NCI-H2227 treated with DMSO at 0.1 percent for 48 hours (cell line): Measurements from ENCODE around the gene RUNX2.

Experiments
- DNase-seq: peaks from one replicate; lab custom pipeline; 2025; lab: John Stamatoyannopoulos, UW

The RUNX2 gene

DNA sequence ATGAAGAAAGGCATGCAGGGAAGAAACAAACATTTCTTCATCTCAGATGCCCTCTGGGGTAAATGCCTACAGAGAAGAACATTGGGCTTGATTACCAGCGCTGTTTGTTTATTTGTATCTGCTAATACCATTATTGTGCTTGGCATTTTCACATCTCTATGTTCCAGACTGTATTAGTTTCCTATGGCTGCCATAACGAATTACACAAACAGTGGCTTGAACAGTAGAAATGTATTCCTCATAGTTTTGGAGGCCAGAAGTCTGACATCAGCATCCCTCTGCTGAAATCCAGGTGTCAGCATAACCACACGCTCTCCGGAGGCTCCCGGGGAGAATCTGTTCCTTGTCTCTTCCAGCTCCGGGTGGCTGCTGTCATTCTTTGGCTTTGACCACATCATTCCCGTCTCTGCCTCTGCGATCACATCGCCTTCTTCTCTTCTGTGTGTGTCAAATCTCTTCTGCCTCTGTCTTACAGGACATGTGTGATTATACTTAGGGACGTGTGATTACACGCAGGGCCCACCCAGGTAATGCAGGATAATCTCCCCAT is 291.2 kb downstream of the RUNX2 start:
- no peak for DNase-seq

- DNase-seq: no peak
Observed at GRCh38 chr6:45619994-45620471, 291.9 kb downstream of the RUNX2 start.

DNA sequence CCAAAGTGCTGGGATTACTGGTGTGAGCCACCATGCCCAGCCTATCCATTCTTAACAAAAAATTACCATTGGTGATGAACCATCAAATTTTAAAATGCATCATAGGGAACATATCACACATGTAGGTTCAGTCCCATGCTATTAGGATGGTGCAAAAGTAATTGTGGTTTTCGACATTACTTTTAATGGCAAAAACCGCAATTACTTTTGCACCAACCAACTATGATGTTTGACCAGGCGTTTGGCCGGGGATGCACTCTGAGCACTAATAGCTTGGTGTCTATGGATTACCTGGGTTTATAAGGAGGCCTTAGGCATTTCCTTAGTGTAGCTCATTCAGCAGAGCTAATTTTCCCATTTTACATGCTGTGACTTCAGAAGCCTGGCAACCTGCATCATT is 296.1 kb downstream of the RUNX2 start:
- no peak for DNase-seq

GRCh38 chr6:45625191-45625664 is 297.1 kb downstream of the RUNX2 start:
- no peak for DNase-seq

DNA sequence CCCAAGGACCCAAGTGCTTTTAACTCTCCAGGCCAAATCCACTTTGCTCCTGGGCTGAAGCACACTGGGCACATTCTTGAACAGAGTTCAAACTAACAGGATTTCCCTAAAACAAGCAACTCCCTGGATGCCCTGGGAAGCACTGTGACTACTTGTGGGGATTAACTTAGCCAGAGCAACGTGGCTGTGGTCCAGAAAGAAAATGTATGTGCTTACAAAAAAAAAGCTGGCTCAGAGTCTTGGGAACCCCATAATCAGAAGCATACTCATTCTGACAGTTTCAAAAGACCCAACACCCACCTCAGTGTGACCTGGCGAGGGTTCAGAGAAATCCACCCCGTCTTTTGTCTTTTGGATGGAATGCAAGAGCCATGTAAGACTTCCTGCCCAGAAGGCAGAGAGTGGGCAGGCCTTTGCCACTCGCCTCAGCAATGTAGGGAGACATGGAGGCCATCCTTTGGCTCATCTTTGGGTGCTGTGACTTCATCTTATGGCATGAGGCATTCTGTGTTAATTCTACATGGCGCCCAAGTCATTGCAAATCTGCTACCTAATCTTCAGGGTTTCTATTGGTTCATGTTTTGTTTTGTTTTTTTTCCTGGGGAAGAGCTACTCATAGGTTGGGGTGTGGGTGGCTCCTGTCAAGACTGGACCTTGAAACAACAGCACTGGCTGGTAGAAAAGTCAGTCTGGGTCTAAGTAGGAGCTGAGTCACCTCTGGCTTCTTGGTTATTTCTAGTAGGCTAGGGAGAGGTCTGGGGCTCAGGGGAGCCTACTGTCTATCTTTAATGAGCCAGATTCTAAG is 298.2 kb downstream of the RUNX2 start:
- DNase-seq: no peak

DNA sequence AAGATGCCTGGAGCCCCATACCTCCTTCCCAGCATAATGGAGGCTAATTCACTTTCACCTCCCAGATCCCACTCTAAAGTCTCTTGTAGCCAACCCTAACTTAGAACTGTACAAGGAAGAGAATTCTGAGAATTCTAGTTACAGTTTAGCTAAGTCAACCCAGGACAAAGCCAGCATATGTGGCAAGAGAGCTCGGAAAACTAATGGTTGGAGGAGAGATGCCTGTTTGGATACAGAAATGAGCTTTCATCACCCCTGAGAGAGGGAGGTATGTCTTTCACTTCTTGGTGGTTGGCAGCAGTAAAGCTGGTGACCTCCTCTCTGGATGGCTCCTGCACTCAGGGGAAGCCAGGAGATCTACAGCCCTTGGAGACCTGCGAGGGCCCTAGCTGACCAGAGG is 302.2 kb downstream of the RUNX2 start:
- no peak for DNase-seq

DNA sequence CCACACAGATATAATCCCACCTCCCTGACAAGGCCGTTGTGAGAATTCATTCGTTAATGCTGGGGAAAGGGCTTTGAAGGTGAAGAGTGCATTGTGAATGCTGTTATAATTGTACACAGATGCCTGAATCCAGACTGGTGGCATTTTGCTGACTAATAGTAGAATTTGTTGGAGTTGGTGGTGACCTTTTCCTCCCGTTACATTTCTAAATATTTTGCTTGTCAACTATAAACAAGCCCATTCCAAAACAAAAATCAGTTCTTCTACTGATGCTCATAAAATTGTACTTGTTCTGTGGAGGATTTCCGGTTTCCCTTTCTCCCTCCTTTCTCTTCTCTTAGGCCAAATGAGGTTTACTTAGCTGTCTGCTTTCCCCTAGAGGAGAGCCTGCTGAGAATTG is 302.7 kb downstream of the RUNX2 start:
- no peak for DNase-seq

DNA sequence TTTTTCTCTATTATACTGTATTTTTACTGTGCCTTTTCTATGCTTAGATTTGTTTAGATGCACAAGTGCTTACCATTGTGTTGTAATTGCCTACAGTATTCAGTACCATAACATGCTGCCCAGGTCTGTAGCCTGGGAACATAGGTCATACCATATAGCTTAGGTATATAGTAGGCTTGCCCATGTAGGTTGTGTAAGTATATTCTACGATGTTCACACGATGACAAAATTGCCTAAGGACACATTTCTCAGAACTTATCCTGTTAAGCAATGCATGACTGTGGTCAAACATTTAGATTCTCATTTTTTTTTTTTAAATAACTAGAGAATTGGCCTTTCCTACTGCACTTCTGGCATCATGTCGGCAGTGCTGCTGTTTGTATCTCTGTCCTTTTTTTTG is 303.3 kb downstream of the RUNX2 start:
- no peak for DNase-seq

DNA sequence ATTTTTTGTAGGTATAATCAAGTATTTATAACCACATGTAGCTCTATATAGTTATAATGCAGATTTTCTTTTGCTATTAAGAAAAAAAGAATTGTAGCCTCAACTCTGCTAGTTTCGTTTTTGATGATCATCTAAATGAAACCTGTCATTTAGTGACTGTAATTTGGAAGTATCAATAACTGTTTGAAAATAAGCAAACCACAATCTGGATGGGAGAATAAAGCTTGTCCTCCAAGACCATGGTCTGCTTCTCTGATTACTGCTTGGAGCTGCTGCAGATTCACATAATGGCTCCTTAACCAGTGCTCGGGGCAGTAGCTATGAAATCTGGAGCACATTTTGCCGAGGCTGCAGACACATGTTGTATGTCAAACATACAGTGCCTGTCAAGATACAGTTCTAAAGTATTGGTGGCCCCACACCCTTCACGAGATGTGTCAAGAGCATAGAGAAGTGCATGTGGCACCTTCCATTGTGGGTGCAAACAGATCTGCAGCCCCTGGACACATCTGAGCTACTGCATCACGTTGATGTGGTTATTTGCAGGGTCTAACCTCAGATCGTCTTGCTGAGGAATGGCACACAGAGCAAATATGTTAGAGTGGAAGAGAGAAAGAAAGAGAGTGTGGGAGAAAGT is 305.3 kb downstream of the RUNX2 start:
- DNase-seq: no peak

GRCh38 chr6:45634231-45634630 is 306.1 kb downstream of the RUNX2 start:
- no peak for DNase-seq

DNA sequence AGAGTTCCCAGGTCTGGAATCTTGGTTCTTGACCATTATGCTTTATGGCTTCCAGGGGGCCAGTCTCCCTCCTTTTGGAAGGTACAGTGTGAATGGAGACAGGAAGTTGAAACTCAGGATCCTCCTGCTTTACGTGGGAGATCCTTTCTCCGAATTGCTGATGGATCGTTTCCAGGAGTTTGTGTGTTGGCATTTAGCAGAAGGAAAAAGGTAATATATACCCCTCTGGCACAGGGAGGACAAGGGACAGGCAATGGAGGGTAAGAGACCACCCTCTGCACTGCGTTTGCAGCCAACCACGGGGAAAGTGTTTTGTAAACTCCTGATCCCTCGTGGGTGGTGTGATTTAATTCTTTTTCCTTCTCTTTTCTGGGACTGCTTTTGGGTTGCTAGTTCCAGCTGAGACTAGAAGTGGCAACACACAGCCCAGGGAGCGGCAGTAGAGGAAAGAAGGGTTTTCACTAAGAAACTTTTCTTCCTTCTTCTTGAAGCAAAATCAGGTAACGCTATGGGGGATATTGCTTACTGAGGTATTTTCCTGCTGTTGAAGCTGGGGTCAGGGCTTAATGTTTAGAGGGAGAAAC is 307.2 kb downstream of the RUNX2 start:
- no peak for DNase-seq

DNA sequence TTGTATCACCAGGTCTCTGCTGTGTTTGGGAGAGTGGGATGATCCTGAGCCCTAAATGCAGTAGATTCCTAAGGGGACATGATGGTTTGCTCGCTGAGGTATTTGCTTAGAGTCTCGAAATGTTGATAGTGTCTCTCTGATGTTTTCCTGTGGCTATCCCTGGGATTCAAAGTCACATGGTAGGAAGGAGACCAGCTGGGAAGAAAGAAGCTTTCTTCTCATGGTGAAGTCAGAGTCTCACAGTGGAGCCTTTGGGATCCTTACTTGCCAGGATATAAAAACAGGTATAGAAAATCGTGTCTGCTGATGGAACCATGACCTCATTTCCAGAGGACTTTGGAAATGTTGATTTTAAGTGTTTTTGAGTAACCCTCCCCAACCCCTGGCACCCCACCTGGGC is 308.9 kb downstream of the RUNX2 start:
- DNase-seq: no peak

GRCh38 chr6:45637611-45638257 is 309.6 kb downstream of the RUNX2 start:
- no peak for DNase-seq

DNA sequence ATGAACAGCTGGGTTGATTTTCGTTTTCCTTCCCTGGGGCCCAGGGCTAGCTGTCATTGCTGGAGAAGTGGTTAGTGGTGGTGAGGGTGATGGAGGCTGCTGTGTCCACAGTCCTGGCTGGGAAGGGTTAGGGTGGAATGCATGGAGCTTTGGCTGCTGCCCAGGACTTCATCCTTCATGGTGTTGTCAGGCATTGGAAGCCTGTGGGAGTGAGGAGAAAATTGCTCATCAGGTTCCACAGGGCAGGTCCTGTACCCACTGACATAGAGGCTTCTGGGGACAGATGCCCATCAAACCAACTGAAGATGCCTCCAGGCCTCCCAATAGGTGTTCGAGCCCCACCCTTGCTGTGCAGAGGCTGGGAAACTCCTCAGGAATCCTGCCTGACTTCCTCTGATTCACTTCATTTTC is 312.0 kb downstream of the RUNX2 start:
- DNase-seq: no peak

DNA sequence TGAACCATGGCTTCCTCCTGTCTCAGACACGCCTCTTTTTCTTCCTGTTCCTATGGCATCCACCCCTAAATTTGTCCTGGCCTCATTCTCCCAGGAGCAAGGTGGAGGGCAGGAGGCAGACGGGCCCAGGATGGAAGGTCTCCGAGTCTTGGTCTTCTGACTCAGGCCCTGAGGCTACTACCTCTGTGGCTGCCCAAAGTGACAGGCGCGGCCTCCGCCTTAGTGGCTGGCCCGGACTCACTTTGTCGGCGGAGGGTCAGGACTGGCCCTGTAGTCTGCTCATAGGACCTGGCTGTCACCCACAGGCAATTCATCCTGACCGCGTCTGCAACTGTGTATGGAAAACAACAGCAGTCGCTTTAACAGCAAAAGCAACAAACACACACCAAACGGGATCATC is 312.7 kb downstream of the RUNX2 start:
- no peak for DNase-seq

DNA sequence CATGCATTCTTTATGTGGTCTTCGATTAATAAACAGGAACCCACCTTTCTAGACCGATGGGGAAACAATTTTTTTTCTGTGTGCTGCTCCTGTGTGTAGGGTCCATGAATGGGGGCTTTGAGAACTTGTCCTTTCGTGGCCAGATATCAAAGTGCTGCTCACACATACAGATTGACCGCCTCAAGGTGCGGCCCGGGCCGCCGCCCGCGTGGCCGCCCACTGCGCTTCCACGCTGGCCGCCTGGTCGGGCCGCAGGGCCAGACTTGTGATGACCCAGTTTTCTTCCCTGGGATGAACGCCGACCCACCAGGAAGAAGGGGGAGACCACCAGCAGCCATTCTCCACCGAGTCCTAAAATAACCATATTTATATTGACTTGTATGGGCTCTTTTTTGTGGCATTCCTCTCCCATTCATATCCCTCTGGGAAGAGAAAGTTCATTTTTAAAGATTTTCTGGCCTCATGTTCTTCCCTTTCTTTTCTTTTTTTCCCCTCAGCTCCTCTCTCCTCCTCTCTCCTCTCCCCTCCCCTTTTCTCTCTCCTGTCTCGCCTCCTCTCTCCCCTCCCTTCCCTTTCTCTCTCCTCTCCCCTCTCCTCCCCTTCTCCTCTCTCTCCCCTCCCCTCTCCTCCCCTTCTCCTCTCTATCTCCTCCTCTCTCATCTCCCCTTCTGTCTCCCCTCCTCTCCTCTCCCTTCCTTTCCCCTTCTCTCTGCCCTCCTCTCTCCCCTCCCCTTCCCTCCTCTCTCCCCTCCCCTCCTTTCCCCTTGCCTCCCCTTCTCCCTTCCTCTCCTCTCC is 314.4 kb downstream of the RUNX2 start:
- DNase-seq: no peak

DNA sequence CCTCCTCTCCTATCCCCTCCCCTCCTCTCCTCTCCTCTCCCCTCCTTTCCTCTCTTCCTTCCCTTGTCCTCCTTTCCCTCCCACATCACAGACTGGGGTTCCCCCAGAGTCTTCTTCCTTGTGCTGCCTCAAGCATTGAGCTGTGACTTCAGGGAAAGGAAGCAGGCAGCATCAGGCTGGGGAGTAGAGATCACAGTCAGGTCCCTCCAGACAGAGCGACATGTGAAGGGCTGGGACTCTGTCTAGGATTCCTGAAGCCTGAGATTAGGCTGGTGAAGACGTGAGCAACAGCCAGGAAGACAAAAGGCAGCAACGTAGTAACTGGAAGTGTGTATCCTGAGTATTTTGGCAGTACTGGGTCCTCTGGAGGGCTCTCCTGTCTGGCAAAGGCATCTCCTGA is 315.0 kb downstream of the RUNX2 start:
- DNase-seq: no peak

GRCh38 chr6:45644720-45645119 is 316.6 kb downstream of the RUNX2 start:
- no peak for DNase-seq

DNA sequence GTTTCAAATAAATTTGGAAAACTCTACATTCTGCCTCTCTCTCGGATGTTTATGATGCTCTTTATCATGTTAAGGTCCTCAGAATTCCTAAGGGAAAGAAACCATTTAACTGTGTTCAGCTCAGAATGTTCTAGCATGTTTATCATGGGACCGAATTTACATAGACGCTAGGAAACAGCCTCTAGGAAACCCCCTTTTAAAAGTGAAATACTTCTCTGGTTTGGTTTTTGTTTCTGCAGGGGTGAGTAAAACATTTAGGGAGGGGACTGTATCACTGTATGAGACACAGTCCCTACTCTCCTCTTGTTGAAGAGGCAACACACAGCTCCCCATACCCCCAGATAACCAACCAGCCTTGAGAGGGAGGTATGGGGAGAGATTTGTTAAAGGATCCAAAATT is 317.2 kb downstream of the RUNX2 start:
- DNase-seq: no peak

DNA sequence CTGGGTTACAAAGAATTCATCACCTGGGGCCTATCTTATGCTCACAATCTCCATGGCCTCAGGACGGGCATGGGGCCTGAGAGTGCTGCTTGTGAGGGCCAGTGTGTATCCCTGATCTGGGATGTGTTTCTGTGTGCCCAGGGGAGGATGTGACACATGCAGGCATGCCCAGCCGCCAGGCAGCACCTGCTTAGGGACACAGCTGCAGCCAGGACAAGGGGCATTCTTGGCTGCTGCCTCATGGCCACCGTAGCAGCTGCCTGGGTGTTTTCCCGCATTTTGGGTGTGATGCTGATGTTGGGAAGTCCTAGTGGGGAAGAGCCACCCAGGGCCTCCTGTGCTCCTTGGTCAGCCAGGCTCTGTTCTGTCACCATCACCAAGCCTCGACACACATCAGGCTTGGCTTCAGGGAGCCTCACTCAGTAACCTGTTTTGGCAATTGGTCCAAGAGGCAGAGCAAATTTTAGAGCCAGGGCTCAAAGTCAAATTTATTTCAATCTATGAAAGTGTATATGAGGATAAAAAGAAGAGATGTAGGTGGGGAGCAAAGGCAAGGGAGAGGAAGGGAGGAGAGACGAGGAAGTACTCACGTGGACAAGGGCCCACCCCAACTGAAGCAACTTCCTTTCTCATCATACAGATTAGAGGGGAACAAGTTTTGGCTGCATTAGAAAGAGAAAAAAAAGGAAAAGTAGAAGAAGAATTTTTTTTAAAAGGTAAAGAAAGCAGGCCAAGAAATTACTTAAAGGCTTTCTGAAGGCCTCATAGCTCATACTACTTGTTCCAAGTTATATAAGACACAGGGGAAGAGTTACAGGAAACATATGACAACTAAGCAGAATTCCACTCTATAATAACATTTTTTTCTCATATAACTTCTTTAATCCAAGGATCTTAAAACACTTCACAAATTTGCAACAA is 319.5 kb downstream of the RUNX2 start:
- no peak for DNase-seq

DNA sequence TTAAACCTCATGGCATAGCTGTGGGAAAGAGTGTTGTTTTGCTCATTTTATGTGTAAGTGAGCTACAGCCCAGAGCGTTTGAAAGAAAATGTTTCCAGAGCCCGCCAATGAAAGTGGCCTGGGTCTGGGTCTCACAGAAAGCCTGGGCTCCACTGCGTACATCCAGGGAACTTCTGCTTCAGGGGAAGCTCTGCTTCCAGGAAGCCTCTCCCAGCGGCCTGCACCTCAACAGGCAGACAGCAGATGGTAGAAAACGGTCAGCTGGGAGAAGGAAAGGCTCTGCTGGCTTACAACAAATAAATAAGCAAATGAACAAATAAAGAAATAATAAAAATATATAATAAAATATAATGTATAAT is 320.1 kb downstream of the RUNX2 start:
- no peak for DNase-seq
